GM12865 (cell line): ENCODE results near the gene CYTH1.

ENCODE experiments used
- DNase-seq: peaks from one replicate; pipeline ENCODE4 v3.0.0; 2010; ENCODE audit warnings: low read depth
- H3K4me3 ChIP-seq: 2 replicates; pipeline ENCODE4 v1.5.1; 2011; ENCODE audit warnings: mild to moderate bottlenecking, low read depth, low read length, control low read depth
- CTCF ChIP-seq: IDR thresholded peaks from 2 replicates; pipeline ENCODE4 v1.5.1; 2011; ENCODE audit warnings: low read length, control low read depth, low read depth, inconsistent platforms; ENCODE audit not compliant: insufficient read depth; ENCODE audit errors: missing control alignments

Gene CYTH1

GRCh38 chr17:78824240-78824639, 42.2 kb upstream of the CYTH1 start:
- no peak for TF ChIP-seq CTCF
- H3K4me3 ChIP-seq, result no peak overlapping the region
- no peak for DNase-seq

- no peak for DNase-seq
- no peak for TF ChIP-seq CTCF
- no peak overlapping the region for H3K4me3 ChIP-seq
These were observed 41.4 kb upstream of the CYTH1 start for GRCh38 chr17:78823282-78824046.

- TF ChIP-seq CTCF, result no peak
- DNase-seq, result no peak
- H3K4me3 ChIP-seq, result no peak overlapping the region
These were observed 40.5 kb upstream of the CYTH1 start for GRCh38 chr17:78822552-78822951.

- no peak overlapping the region for H3K4me3 ChIP-seq
- TF ChIP-seq CTCF, result no peak
- no peak for DNase-seq
These were observed 39.9 kb upstream of the CYTH1 start for GRCh38 chr17:78821961-78822360.

- no peak overlapping the region for H3K4me3 ChIP-seq
- TF ChIP-seq CTCF, result no peak
- DNase-seq, result no peak
These were observed 38.8 kb upstream of the CYTH1 start for GRCh38 chr17:78820841-78821240.

- DNase-seq, result no peak
- no peak for TF ChIP-seq CTCF
- no peak overlapping the region for H3K4me3 ChIP-seq
These were observed 38.0 kb upstream of the CYTH1 start for GRCh38 chr17:78819806-78820792.
